Measurements from ENCODE around the gene ZDHHC11B.
"Not testable (repeated sequence)": the region's sequence is repeated elsewhere in the genome, so short reads cannot be mapped to it uniquely, and the experiment has no call there.

Gene ZDHHC11B

DNA sequence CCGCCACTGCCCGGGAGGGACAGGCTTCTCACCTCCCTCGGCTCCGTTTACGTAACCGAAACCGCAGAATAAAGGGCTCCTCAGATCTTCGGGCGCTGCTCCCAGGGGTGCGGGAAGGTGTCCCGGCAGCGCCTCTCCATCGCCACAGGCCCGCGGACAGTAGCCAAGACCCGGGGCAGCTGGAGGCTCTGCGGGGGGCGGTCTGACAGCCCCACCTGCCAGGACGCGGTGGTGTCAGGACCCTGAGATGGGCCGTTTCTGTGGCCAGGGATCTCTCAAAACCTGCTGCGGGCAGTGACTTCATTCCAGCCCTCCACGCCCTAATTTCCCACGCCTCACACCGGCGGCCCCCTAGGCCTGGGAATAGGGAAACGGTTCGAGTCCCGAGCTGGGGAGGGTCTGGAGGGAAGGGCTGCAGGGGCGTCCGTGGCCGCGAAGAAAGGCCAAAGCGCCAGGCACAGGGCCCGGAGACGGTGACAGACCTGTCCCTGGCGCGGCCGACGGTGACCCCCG, 91.9 kb downstream of the ZDHHC11B start:
- not testable (repeated sequence) for H3K27ac ChIP-seq (ENCODE audit: low read length); H3K9me3 ChIP-seq (ENCODE audit: control insufficient read depth, insufficient read depth, low read length); H3K27me3 ChIP-seq (ENCODE audit: control insufficient read depth, insufficient read depth, low read length); H3K4me1 ChIP-seq (ENCODE audit: control insufficient read depth, insufficient read depth, low read length); H3K36me3 ChIP-seq (ENCODE audit: control insufficient read depth, insufficient read depth, low read length); DNase-seq (ENCODE audit: low read depth, low spot score)
- H3K4me3 ChIP-seq (ENCODE audit: low read length): peak overlapping the region; percentile 24; the same call in 1 of the 2 replicates
- no CpG with 5 or more reads among the region's 41 CpGs for WGBS (ENCODE audit: insufficient coverage, insufficient read length)

DNA sequence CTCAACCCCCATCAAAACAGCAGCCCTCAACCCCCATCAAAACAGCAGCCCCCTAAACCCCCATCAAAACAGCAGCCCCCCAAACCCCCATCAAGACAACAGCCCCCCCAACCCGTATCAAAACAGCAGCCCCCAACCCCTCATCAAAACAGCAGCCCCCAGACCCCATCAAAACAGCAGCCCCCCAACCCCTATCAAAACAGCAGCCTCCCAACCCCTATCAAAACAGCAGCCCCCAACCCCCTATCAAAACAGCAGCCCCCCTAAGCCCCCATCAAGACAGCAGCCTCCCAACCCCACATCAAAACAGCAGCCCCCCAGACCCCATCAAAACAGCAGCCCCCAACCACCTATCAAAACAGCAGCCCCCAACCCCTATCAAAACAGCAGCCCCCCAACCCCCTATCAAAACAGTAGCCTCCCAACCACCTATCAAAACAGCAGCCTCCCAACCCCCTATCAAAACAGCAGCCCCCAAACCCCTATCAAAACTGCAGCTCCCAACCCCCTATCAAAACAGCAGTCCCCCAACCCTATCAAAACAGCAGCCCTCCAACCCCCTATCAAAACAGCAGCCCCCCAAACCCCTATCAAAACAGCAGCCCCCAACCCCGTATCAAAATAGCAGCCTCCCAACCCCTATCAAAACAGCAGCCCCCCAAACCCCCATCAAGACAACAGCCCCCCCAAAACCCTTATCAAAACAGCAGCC, 92.6 kb downstream of the ZDHHC11B start:
- H3K27ac ChIP-seq (ENCODE audit: low read length): no peak overlapping the region
- H3K9me3 ChIP-seq (ENCODE audit: control insufficient read depth, insufficient read depth, low read length): no peaks in the 10 kb centered on the region
- no CpG with 5 or more reads among the region's 2 CpGs for WGBS (ENCODE audit: insufficient coverage, insufficient read length)
- no peak for DNase-seq (ENCODE audit: low read depth, low spot score)
- H3K4me3 ChIP-seq (ENCODE audit: low read length): no peak overlapping the region
- H3K27me3 ChIP-seq (ENCODE audit: control insufficient read depth, insufficient read depth, low read length): peaks cover 2% of the 10 kb centered on the region; the same call in 1 of the 2 replicates
- no peaks in the 10 kb centered on the region for H3K4me1 ChIP-seq (ENCODE audit: control insufficient read depth, insufficient read depth, low read length)
- no peaks in the 10 kb centered on the region for H3K36me3 ChIP-seq (ENCODE audit: control insufficient read depth, insufficient read depth, low read length)

DNA sequence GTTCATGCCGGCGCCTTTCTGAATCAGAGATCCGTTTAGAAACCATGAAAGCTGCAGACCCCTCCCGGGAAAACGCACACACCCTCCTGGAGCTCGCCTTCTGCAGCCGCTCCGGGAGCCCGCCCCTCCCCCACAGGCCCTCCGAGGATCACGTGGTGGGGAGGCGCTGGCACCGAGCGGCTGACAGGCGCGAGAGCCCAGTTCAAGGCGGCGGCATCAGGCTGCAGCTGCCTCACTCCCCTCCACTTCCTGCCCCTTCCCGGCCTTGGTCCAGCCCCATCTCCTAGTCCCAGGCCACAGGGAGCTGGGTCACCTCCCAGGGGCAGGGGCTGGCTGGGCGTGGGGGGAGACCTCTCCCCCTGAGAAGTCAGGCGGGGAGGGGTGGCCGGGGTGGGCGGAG, 93.5 kb downstream of the ZDHHC11B start:
- H3K36me3 ChIP-seq (ENCODE audit: control insufficient read depth, insufficient read depth, low read length); H3K4me1 ChIP-seq (ENCODE audit: control insufficient read depth, insufficient read depth, low read length); H3K27ac ChIP-seq (ENCODE audit: low read length); H3K4me3 ChIP-seq (ENCODE audit: low read length); H3K9me3 ChIP-seq (ENCODE audit: control insufficient read depth, insufficient read depth, low read length); H3K27me3 ChIP-seq (ENCODE audit: control insufficient read depth, insufficient read depth, low read length); DNase-seq (ENCODE audit: low read depth, low spot score): not testable (repeated sequence)
- no CpG with 5 or more reads among the region's 23 CpGs for WGBS (ENCODE audit: insufficient coverage, insufficient read length)

DNA sequence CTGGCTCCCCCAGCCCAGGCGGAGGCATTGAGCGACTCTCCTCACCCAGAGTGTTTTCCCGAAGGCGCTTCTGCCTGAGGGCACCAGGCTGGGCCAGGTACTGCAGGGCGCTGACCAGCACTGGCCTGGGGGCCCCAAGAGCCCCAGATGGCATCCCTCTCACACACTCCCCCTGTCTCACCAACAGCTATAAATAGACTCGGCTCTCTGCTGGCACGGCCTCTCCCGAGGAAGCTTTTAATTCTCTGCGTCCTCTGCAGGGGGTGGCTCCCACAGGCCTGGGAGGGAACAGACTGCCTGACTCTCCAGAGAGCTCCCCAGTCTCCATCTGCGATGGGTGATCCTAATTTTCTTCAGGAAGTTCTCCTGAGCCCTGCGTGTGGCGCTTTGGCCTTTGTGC, 94.2 kb downstream of the ZDHHC11B start:
- not testable (repeated sequence) for H3K4me3 ChIP-seq (ENCODE audit: low read length); H3K27me3 ChIP-seq (ENCODE audit: control insufficient read depth, insufficient read depth, low read length); H3K27ac ChIP-seq (ENCODE audit: low read length); H3K9me3 ChIP-seq (ENCODE audit: control insufficient read depth, insufficient read depth, low read length); H3K4me1 ChIP-seq (ENCODE audit: control insufficient read depth, insufficient read depth, low read length); H3K36me3 ChIP-seq (ENCODE audit: control insufficient read depth, insufficient read depth, low read length); DNase-seq (ENCODE audit: low read depth, low spot score)
- no CpG with 5 or more reads among the region's 12 CpGs for WGBS (ENCODE audit: insufficient coverage, insufficient read length)

DNA sequence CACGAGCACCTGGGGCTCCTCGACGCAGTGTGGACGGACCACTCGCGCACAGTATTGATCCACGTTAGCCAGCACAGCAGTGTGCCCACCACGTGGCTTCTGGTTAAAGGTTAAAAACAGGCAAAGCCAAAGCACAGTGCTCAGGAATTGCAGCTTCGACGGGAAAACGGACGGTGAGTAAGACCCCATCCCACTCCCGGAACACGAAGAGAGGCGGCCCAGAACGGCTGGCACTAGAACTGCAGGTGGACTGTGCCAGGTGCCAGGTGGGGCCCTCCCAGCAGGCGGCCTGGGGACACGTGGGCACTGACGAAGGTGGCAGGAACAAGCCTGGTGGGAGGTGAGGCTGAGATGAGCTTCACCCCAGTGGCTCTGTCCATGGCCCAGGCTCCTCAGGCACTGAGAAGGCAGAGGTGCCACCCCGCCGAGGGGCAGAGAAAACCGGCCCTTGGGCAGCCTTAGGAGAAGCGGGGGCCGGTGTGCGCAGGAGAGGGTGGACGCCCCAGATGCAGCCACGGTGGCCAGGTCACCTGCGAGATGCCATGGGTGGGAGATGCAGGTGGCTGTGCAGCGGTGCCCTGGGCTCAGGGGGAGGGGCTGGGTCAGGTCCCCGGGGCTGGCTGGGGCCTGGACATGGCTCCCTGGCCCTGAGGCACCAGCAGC, 96.0 kb downstream of the ZDHHC11B start:
- H3K27ac ChIP-seq (ENCODE audit: low read length); H3K4me1 ChIP-seq (ENCODE audit: control insufficient read depth, insufficient read depth, low read length); DNase-seq (ENCODE audit: low read depth, low spot score); H3K27me3 ChIP-seq (ENCODE audit: control insufficient read depth, insufficient read depth, low read length); H3K4me3 ChIP-seq (ENCODE audit: low read length); H3K9me3 ChIP-seq (ENCODE audit: control insufficient read depth, insufficient read depth, low read length); H3K36me3 ChIP-seq (ENCODE audit: control insufficient read depth, insufficient read depth, low read length): not testable (repeated sequence)
- WGBS (ENCODE audit: insufficient coverage, insufficient read length): no CpG with 5 or more reads among the region's 30 CpGs

DNA sequence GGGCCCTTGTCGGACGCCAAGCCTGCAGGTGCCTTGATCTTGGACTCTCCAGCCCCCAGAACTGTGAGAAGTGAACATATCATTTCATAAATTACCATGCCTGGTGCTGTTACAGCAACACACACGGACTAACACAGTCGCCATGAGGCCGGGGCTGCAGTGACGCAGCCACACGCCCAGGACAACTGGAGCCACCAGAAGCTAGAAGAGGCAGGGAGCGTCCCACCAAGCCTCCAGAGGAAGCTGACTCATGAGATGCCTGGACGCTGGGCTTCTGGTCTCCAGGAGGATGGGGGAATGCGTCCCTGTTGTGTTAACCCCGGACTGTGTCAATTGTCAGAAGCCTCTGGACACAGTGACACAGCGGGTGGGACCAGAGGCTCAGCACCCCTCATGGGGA, 97.6 kb downstream of the ZDHHC11B start:
- H3K27me3 ChIP-seq (ENCODE audit: control insufficient read depth, insufficient read depth, low read length); H3K9me3 ChIP-seq (ENCODE audit: control insufficient read depth, insufficient read depth, low read length); DNase-seq (ENCODE audit: low read depth, low spot score); H3K27ac ChIP-seq (ENCODE audit: low read length); H3K36me3 ChIP-seq (ENCODE audit: control insufficient read depth, insufficient read depth, low read length); H3K4me1 ChIP-seq (ENCODE audit: control insufficient read depth, insufficient read depth, low read length); H3K4me3 ChIP-seq (ENCODE audit: low read length): not testable (repeated sequence)
- no CpG with 5 or more reads among the region's 12 CpGs for whole genome bisulfite sequencing (ENCODE audit: insufficient coverage, insufficient read length)

DNA sequence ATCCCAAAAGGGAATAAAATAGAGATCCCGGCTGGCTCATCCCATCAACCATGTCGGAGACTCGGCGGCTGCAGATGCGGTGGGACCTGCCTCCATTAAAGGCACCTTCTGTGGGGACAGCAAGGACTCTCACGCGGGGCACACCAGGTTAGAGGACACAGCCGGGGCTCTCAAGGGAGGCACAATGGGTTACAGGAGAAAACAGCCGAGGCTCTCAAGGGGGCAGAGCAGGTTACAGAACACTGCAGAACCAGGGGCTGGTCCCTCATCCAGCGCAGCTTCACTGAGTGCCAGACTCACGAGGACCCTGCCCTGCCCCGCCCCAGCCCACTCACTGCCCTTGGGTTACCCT, 98.4 kb downstream of the ZDHHC11B start:
- no CpG with 5 or more reads among the region's 12 CpGs for WGBS (ENCODE audit: insufficient coverage, insufficient read length)
- not testable (repeated sequence) for H3K4me3 ChIP-seq (ENCODE audit: low read length)

DNA sequence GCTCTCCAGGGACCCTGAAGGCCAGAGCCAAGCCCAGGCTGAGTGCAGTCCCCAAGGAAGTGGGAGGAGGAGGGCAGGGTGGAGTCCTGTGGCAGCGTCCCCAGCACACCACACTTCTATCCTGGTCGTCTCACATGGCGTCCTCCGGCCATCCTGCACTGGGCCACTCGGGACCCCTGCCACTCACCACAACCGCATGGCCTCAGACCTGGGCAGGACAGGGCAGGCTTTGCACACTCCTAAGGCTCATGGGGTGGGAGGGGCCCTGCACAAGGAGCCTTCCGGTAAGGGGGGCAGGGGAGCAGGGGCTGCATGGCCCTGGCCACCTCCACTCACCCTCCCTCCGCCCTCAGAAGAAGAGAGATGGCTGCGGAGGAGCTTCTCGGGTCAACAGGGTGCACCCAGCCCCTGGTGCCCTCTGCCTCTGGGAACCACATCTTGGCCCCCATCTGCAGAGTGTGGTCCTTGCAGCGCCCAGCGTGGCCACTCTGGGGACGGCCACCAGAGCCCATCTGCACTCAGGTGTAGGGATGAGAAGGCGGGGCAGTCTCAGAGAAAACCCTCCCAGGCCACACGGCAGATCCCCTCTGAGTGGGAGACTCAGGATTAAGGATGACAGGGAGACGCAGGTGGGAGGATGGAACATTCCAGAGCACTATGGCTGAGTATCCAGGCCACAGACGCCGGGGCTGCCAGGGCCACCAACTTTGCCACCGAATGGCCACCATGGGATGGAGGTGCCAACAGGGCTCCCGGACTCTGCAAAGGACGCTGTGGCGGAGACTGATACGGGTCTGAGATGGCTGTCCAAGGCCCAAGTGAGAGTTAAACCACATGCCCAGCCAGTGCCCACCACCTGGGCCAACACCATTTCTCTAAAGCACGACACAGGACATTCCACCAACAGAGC, 99.0 kb downstream of the ZDHHC11B start:
- no peak overlapping the region for H3K4me3 ChIP-seq (ENCODE audit: low read length)
- no peaks in the 10 kb centered on the region for H3K9me3 ChIP-seq (ENCODE audit: control insufficient read depth, insufficient read depth, low read length)
- no CpG with 5 or more reads among the region's 24 CpGs for WGBS (ENCODE audit: insufficient coverage, insufficient read length)
- no peaks in the 10 kb centered on the region for H3K27me3 ChIP-seq (ENCODE audit: control insufficient read depth, insufficient read depth, low read length)
- no peaks in the 10 kb centered on the region for H3K4me1 ChIP-seq (ENCODE audit: control insufficient read depth, insufficient read depth, low read length)
- no peaks in the 10 kb centered on the region for H3K36me3 ChIP-seq (ENCODE audit: control insufficient read depth, insufficient read depth, low read length)
- H3K27ac ChIP-seq (ENCODE audit: low read length): no peak overlapping the region
- no peak for DNase-seq (ENCODE audit: low read depth, low spot score)

More for the DNA sequence above, 98.4 kb downstream of the ZDHHC11B start:
- not testable (repeated sequence) for H3K9me3 ChIP-seq (ENCODE audit: control insufficient read depth, insufficient read depth, low read length); H3K4me1 ChIP-seq (ENCODE audit: control insufficient read depth, insufficient read depth, low read length); H3K27ac ChIP-seq (ENCODE audit: low read length); DNase-seq (ENCODE audit: low read depth, low spot score); H3K27me3 ChIP-seq (ENCODE audit: control insufficient read depth, insufficient read depth, low read length); H3K36me3 ChIP-seq (ENCODE audit: control insufficient read depth, insufficient read depth, low read length)

DNA sequence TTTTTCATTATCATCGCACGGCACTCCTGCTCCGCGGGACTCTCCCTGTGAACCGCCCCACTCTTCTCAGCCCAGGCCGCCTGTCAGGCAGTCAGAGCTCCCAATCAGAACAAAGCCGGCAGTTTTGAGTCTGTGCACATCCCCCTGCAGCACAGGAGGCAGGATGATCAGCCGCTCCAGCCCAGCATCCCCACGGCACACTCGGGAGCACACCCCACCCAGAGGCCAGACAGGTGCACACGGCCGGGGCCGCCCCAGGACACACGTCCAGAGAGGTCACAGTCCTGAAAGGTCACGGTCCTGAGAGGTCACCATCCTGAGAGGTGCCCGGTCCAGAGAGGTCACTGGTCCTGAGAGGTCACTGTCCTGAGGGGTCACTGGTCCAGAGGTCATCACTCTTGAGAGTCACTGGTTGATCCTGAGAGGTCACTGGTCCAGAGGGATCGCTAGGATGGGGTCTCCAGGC, 99.7 kb downstream of the ZDHHC11B start:
- no peak for DNase-seq (ENCODE audit: low read depth, low spot score)
- no peaks in the 10 kb centered on the region for H3K36me3 ChIP-seq (ENCODE audit: control insufficient read depth, insufficient read depth, low read length)
- H3K27me3 ChIP-seq (ENCODE audit: control insufficient read depth, insufficient read depth, low read length): no peaks in the 10 kb centered on the region
- H3K9me3 ChIP-seq (ENCODE audit: control insufficient read depth, insufficient read depth, low read length): no peaks in the 10 kb centered on the region
- H3K4me3 ChIP-seq (ENCODE audit: low read length): no peak overlapping the region
- no peaks in the 10 kb centered on the region for H3K4me1 ChIP-seq (ENCODE audit: control insufficient read depth, insufficient read depth, low read length)
- H3K27ac ChIP-seq (ENCODE audit: low read length): no peak overlapping the region
- no CpG with 5 or more reads among the region's 17 CpGs for WGBS (ENCODE audit: insufficient coverage, insufficient read length)
